ENCODE data around the gene TGM1.
"Not testable (repeated sequence)": the region's sequence is repeated elsewhere in the genome, so short reads cannot be mapped to it uniquely, and the experiment has no call there.

Gene TGM1

DNA sequence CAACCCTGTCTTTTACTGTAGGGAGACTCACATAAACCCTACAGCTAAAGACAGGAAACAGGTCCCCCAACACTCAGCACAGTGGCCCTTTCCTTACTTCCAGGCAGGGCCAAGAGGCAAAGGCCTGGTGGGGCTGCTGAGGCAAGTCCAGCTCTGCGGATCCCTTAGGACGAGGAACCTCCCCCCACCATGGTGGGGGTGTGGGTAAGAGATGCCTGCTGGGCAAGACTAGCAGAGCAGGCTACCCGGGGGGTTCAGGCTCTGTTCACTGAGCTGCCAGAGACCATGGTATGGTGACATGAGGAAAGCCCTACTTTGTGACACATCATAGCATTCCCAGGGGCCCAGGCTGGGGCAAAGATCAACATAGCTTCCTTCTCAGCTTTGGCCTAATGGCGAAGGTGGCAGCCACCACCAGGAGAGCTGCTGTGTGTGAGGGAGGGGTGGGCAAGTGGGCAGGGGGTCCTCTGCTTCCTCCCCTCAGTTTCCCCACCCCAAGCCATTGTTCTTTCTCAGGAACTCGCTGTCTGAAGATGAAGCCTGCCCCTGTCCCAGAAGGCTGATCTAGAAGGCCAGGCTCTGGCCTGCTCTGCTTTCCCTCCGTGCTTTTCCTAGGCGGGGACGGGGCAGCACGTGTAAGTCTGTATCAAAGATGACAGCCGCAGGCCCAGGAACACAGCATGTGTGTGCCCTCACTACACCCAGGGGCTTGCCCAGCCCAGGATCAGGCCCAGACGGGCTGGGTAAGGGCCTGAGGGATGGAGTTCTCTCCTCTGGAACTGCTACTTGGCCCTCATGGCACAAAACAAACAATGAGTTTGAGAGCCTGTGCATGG is 10.5 kb downstream of the TGM1 start:
- no peak for DNase-seq

DNA sequence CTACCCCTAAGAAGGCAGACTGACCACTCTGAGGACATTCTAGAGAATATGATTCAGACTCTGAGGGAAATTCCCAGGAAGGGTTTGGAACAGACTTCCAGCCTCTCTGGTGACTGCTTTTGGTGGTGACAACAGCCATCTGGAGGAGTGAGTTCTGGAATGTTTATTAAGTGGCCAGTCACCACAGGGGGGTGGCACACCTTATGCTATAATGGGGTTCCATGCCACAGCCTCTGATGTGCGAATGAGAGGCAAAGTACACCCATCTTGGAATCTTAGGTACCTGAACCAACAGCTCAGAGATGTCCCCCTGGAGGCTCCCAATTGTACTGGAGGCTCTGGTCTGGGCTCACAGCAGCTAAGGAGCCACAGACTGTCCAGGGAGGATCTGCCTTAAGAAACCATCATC is 11.1 kb downstream of the TGM1 start:
- no peak for DNase-seq

DNA sequence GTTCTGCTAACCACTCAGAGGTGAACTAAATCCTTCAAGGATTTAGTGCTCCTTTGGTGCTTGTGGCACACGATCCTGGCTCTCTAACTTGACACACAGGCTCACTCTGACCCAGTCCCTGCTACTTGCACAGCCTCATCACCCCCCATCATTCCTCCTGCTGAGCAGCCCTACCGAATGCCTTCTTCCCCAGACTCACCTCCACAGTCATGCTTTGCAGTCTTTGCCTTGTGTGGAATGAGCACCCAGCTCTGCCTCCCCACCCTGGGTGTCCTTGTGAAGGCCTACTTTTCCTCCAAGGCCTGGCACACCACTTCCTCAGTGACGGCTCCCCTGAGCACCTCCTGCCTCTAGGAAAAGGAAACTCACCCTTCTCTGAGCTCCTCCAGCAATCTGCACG is 12.6 kb downstream of the TGM1 start:
- no peak for DNase-seq

DNA sequence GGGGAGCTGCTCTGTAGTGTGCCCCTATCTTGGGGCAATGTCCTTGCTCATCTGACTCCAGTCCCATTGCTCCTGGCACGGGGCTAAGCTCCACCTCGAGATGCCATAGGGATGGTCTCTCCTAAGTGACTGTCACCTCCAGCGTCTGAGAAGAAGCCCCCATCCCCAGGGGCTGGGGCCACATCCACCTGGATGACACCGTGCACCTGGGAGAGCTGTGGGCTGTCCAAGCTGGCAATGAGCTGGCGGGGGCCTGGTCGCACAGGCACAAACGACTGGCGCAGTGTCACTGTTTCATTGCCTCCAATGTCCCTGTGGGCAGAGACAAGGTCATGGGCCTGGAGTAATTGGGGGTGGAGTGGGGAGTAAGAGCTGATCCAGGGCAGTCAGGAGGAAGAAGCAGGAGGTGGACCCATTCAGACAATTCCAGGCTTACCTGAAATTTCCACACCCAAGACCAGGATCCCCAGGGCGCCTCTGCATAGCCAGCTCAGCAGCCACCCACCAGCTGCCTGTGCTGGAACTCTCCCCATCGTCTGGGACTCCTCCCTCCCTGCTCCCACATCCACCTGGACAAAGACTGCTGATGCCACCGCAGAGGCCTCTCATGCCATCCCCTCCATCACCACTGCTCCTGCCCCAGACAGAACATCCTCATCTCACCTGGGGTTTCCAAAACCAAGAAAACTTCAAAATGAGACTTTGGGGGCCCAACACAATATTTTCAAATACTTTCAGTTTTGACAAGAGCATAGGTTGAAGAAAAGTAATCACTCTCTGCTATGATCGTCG is 13.6 kb downstream of the TGM1 start:
- DNase-seq: no peak

DNA sequence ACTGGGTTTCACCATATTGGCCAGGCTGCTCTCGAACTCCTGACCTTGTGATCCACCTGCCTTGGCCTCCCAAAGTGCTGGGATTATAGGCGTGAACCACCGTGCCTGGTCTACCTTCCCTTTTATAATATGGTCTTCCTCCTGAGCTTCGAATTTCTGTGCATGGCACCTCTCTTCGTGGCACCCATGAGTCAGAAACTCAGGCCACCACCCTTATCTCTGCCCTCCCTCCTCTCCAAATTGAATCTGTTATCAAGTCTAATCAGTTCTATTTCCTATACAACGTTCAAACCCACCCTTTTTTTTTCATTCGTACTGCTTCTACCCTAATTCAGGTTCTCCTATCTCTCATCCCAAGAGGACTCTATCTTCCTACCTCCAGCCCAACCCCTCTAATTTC is 15.6 kb downstream of the TGM1 start:
- DNase-seq: no peak

DNA sequence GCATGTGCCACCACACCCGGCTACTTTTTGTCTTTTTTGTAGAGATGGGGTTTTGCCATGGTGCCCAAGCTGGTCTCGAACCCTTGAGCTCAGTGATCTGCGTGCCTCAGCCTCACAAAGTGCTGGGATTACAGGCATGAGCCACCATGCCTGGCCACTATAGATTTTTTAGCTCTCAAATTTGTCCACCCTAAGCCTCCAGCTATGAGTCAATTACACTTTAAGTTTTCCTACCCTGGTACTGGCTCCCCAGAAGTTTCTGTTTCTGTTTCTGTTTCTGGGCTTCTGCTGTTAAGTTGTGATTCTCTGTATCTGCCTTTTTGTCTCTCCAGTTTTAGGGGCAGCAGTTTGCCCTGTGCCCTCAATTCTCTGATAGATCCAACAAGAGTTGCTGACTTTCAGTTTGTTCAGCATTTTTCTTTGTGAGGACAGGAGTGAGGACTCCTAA is 16.2 kb downstream of the TGM1 start:
- no peak for DNase-seq

DNA sequence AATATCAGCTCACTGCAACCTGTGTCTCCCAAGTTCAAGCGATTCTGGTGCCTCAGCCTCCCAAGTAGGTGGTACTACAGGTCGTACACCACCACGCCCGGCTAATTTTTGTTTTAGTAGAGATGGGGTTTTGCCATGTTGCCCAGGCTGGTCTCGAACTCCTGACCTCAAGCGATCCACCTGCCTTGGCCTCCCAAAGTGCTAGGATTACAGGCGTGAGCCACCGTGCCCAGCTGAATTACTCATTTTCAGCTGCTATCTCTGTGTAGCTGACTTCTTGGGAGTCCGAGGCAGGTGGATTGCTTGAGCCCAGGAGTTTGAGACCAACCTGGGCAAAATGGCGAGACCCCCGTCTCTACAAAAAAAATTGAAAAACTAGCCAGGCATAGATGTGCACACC is 17.6 kb downstream of the TGM1 start:
- not testable (repeated sequence) for DNase-seq

DNA sequence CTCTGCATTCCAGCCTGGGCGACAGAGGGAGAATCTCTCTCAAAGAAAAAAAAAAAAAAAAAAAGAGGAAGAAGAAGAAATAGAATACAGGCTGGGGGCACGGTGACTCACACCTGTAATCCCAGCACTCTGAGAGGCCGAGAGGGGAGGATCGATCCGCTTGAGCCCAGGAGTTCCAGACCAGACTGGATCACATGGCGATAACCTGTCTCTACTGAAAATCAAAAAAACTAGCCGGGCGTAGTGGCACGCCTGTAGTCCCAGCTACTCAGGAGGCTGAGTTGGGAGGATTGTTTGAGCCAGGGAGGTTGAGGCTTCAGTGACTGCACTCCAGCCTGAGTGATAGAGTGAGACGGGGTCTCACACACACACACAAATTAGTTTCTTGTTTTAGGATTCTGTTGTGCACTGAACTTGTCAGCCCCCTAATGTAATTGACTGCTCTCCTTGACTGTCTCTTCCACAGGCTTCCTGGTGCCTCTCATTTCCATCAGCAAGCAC is 19.6 kb downstream of the TGM1 start:
- no peak for DNase-seq

DNA sequence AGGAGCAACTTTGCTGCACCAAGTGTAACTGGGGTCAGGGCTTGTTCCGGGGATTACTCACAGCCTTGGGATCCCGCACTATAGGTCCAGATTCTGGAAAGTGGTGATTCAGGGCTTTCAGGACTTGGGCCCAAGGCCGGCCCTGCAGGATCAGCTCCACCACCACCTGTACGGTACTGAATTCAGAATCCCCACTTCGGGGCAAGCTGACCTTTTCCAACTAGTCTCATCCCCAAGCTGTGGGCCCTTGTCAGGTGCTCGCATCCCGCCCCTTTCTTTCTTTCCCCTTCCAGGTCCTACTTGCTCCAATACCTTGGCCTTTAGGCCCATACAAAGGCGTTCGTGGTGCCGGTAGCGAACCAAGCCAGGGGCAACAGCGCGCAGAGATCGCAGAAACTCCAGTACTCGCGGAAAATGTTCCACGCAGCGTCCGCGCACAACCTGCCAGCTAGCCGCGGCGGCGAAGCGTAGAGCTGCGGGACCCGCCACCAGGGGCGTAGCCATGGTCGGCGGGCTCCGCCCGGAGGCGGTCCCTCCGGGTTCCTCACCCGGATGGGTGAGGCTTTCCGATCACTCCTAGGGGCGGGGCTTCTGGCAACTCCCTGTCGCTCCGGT is 21.0 kb downstream of the TGM1 start:
- peak; percentile 96 for DNase-seq

DNA sequence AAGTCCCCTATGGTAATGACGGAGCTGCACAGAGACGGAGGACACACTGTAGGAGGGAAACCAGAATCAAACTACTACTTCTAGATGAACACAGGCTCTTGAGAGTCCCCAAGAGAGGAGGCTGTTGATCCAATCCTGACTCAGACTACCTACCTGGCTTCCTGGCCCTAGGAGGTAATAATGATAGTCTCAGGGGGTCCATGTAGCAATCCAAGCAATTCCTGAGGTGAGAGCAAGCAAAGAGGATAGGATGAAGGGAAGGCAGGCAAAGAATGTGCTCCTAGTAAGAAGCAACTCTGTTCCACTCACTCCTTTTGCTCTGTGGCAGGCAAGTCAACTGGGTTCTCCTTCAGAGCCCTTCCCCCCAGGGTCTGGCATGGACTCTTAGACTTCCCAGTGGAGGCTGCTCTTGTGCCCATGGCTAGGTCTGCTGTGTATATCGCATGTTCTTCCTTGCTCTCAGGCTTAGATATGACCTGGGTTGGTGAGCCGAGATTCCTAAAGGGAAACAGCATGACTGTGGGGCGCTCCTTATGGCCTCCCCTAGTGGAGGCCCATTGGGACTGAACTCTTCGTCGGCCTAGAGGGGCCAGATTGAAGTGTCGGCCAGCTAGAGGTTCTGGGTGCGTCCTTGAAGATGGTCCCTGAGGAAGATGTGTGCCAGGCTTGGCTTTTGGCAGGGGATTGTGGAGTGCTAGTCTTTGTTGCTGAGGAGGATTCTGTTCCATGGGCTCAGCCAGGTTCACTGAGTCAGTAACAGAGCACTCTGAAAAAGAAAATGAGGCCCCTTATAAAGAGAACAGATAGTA is 22.7 kb downstream of the TGM1 start:
- no peak for DNase-seq

DNA sequence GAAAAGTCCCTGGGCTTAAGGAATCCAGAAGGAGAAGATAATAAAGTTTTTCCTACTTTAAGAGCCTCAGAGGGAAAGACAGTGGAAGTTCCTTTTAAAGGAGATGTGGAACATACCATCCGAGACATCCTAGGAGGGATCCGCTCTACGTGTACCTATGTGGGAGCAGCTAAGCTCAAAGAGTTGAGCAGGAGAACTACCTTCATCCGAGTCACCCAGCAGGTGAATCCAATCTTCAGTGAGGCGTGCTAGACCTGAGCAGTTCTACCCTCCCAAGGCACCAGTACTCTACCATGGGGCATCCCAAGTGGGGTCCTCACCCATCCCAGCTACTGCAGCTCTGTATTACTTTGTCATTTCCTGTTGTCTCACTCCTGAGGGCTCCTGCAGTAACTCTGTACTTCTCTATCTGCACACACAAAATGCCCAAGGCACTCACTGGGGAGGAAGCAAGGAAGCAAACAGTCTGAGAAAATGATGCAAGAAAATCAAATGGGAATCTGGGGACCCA is 24.4 kb downstream of the TGM1 start:
- no peak for DNase-seq

DNA sequence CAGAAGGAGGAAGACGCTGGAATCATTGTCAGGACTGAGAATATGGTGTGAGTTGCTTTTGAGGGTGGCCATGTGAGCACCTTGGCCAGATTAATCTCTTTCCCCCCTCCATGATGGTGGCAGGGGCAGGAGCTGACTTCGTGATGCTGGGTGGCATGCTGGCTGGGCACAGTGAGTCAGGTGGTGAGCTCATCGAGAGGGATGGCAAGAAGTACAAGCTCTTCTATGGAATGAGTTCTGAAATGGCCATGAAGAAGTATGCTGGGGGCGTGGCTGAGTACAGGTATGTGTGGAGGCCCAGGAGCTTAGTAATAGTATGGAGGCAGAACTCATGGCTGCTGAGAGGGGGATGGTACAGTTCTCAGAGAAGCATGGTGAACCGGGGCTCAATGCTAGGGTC is 24.9 kb downstream of the TGM1 start:
- DNase-seq: no peak

DNA sequence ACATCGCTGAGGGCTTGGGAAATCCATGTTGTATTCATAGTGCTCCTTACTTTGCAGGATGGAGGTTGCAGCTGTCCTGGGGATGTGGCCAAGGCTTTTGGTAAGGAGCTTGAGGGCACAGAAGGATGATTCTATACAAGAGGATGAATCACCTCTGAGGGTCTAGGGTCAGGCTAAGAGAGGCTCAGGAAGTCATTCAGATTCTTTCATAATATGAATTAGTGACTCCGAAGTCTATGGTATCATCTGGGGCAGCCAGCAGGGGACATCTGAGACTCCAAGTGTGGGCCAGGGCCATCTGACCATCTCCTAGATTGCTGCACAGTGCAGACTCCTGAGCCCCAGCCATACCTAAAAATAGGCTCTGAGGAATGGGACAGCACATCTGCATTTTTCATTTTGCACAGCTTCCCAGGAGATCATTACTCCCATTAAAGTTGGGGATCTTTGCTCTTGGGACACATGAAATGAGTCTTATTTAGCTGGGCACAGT is 25.5 kb downstream of the TGM1 start:
- DNase-seq: no peak

DNA sequence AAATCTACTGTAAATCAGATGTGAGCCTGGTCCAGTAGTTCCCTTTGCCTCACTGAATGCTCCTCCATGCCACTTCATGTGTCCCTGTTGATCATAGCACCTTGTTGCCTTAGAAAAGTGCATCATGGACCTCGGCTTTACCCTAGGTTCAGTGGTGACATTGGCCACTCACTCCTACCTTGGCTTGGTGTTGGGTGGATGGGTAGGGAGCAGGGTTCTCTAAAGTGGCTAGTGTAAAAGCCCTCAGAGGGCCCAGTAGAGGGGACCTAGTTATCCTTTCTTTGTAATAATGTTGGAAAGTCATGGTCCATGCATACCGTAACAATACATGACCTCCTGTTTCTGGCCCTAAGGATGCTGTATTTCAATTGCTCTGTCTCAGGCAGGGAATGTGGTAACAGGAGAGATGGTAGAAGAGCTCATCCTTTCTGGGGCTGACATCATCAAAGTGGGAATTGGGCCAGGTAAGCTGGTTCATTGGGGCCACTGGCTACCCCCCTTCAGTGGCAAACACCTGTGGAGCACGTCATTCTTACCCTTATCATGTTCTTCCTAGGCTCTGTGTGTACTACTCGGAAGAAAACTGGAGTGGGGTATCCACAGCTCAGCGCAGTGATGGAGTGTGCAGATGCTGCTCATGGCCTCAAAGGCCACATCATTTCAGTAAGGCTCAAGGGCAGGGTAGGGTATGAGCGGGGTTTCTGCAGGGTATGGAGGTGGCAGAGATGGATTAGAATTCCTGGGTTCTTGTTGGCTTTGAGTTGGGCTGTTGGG is 26.1 kb downstream of the TGM1 start:
- DNase-seq: no peak

DNA sequence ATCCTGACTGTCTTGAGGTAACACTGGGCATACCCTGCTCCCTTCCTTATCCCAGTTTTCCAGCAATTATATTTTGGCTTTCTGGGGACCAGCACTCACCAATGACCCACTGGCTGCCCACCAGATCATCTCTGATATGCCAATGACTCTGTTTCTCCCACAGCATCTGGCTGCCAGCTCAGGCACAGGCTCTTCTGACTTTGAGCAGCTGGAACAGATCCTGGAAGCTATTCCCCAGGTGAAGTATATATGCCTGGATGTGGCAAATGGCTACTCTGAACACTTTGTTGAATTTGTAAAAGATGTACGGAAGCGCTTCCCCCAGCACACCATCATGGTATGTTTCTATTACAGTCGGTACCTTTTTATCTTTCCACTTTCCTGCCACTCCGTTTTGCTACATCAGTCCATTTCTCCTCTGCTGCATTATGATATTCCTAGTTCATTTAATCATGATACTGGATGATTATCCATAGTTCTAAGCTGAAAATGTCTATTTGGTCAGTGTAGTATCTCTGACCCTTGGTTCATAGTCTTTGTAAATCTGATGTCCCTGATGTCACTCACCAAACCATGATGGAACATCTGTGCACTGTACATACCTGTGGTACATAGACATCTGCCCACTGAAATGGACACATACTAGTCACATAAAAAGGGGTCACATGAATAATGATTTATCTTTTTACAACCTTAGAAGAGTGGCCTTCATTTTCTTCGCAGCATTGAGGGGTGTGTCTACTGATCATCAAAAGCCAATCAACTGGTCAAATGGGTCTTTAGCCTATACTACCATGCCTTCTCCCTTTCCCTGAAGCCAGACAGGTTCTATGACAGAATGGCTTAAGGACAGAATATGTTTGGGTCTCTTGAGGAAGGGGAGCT is 26.9 kb downstream of the TGM1 start:
- no peak for DNase-seq

DNA sequence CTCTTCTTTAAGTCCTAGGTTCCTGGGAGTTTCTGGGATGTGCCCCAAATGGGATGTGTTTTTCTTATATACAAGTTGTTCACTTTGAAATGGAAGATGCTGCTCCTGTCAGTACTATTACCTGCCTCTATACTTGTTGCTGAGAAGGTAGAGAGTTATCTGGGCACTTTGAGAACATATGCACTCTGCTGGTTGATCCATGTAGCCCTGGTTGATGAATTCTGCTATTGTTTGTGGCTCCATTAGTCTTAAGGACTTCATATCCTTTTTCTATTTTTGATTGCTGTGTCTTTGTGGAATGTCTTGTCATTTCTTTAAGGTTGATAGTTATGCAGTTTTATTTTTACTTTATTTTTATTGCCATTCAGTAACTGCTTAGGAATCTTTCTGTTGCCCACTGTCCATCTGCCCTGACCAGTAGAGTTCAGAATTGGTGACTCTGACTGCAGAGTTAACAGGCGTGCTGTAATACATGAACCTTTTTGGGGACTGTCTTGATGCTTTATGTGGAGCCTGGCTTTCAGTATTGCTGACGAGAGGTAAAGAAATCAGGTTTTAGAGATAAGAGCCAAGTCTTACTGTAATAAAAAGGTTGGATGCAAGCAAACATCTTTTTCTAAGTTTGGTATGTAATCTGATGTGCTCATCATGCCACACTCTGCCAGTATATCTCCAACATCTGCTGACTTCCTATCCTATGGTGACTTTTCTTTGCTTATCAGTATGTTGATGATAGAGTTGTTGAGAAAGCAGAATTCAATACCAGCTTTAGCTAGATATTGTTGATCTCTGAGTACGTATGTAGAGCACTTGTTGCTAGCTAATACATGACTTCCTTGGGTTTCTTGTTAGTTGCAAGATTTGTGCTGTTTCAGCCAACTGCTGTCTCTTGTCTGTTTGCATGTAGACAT is 28.6 kb downstream of the TGM1 start:
- DNase-seq: no peak

DNA sequence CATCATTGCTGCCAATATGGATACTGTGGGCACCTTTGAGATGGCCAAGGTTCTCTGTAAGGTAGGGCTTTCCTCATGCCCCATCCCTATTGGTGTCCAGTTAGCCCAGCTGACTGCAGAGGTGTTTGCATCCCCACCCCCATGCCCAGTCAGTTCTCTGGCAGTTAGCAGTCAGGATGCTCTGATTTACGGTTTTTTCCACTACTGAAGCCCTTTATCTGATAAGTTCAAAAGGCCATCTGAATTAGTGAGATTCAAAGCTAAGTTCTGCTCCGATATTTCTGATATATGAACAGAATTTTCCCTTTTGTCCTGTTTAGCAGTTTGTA is 29.5 kb downstream of the TGM1 start:
- no peak for DNase-seq

DNA sequence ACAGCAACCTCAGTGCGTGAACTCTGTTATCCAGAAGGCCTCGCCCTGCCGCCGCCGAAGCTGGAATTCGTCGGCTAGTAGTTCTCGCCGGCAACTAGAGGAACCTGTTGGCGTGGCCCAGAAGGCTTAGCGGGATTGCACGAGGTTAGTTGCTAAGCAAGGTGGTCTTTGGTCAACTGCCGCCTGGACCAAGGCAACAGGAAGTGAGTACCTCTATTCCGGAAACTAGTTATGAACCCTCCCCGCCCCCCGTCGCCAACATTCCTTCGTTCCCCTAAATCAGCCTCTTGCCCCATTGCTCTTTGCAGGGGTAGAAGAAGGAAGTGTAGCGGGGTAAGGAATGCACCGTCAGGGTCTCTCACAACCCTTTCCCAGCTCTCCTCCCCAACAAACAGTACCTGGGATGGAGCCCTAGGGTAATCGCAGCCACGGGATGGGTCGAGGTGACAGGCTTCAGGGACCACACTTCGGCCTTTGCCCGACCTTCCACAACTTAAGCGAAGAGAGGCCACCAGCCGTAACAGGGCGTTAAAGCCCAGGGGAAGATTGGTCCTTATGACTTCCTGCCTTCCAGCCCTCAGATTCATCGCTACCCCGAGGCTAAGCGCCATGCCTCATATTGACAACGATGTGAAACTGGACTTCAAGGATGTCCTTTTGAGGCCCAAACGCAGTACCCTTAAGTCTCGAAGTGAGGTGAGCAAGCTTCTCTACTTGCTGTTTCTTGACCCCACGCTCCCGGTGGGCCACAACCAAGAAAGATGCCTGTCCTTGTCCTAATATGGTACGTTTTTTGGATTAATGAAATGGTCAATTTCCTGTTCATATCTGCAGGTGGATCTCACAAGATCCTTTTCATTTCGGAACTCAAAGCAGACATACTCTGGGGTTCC is 30.1 kb downstream of the TGM1 start, which contains the start of gene GMPR2:
GMPR2 (plus strand) TSS at position 285 of the 893 bp plus-strand sequence; CDS start at position 610, 325 bp downstream.
- DNase-seq: peak; percentile 77
